NOMO-1 treated with DMSO at 0.1 percent for 48 hours (cell line): ENCODE results near the gene SHC3.

Source experiments
- DNase-seq: peaks from one replicate; lab custom pipeline; 2025; ENCODE audit not compliant: unreplicated experiment; lab: John Stamatoyannopoulos, UW

SHC3 gene

DNA sequence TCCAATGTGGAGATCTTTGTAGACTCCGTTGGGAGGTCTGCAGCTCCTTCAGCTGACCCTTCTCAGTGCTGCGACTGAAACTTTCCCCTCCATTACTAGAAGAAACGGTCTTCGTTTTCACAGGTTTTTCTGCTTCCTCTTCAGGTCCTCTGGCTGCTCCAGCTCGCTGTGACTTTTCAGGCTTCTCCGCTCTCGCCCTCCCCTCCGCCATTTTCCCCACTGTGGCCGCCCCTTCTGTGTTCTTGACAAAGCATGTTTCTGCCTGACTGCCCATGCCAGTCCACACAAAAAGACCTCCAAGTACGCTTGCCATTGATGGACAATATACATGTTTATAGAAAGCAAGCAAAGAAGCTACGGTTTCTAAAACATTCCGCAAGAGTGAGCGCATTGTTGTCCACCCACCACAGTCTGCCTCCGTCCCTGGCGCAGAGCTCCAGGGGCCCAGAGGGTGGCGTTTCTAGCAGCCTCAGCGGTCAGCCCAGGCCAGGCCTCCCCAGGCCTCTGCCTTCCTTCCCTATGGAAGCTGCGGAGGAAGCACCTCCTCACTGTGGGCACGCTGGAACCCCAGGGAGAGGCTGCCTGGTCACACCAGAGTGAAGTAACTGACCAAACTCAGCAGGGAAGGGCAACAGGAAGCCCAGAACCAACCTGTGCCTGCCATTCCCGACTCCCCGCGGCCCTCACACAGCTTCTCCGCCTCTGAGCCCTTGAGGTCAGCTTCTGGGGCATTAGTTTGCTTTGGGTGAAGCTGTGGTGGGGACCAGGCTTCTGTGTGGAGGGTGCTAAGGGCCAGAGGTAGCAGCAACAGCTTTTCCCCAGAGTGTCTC, 207.3 kb downstream of the SHC3 start:
- DNase-seq = no peak

DNA sequence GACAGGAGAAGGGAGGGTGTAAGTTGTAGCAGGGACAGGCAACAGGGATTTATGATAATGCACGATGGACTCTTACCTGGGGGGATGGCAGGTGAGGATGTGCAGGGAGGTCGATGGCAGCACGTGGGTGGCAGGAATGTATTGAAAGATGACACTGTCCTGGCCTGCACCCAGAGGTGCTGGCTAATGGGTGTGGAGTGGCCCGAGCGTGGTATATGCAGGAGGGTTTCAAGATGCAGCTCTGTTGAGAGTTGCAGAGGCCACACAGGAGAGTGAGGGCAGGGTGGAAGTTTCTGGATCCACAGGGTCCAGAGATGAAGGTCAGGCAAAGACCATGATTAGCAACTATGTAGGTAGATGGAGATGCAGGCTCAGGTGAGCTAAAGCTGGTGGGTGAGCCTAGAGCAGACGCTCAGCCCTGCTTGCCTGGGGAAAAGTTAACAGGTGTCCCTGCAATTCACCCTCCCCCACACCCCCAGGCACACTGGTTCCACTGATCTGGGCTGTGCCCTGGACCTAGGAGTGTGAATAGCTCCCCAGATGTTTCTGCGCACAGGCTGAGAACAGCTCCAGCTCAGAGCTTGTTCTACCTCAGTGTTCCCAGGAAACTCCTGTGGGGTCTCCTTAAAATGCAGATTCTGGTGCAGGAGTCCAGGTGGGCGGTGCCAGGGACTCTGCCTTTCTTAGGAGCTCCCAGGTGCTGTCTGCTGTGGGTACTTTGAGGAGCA, 208.8 kb downstream of the SHC3 start:
- DNase-seq = no peak

DNA sequence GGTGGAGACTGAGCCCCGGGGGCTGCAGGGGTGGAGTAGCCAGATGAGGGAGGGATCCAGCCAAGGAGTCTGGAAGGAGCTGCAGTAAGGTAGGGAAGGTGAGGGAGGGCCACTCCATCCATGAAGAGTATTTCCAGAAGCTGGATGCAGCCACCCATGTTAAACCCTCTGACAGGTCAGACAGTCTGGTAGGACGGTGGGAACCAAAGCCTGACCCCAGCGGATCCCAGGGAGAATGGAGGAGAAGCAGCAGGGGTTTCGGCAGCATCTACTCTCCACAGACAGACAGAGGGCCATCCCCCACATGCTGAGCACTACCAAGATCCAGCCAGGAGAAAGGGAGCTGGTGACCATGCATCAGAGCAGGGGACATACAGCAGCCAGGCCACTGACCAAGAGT, 209.8 kb downstream of the SHC3 start:
- no peak for DNase-seq

DNA sequence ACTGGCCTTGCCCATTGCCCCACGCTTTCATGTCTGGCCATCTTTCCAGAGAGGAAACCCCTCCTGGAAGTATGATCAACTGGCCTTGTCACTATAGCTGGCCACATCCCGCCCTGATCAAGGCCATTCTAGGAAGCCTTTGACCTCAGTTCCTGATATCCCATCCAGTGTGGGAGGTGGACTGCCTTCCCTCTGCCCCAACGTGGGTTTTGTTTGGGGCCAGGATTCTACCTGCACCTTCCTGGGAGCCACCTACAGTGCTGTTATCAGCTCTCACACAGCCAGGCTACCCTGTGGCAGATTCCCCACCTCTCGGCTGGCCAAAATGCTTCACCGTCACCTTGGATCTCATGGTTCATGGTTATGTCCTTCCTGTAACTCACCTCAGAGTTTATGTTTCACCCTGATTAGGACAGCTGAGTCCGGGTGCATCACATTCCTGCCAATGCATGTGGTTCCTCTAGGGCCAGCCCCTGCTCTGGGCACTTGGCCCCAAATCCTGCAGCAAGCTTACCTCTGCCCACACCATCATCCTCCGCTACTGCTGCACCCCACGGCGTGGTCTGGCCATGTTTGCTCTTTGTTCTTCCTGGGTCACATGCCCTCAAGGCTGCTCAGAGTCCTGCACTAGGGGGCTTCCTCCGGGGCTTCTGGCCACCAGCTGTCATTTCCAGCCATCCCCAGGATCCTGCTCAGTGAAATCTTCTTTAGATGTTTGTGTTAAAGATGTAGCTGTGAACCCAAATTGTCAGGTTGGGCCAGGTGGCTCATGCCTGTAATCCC, 211.5 kb downstream of the SHC3 start:
- no peak for DNase-seq

DNA sequence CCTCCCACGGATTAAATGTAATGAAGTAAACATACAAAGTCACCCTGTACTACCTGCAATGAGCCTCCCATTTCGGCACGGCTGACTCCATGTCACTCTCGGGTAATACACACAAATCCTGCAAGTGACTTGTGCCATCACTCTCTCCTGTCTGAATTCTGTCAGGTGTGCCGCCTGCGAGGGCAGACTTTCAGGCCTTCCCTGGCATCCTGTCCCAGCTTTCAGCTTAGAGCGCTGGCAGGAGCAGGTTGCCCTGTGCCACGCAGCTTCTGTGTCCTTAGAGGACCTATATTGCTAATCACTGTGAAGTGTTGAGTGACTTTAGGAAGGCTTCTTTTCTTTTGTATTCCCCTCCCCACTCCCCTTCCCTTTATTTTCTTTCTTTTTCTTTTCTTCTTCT, 213.1 kb downstream of the SHC3 start:
- no peak for DNase-seq

DNA sequence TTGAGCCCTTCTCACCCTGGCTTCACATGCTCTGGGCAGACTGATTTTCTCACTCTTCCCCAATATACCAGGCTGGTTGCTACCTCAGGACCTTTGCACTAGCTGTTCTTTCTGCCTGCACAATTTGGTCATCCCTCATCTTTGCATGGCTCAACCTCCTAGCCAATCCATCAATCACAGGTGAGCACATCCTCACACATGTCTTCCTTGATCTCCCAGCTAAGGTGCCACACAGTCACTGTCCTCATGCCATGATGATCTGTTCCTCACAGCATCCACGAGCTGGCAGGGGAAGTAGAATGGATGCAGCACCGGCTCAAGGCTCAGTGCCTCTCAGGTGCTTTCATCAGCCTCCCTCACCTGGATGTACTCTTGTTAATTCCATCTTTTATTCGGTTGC, 218.0 kb downstream of the SHC3 start:
- DNase-seq = no peak

DNA sequence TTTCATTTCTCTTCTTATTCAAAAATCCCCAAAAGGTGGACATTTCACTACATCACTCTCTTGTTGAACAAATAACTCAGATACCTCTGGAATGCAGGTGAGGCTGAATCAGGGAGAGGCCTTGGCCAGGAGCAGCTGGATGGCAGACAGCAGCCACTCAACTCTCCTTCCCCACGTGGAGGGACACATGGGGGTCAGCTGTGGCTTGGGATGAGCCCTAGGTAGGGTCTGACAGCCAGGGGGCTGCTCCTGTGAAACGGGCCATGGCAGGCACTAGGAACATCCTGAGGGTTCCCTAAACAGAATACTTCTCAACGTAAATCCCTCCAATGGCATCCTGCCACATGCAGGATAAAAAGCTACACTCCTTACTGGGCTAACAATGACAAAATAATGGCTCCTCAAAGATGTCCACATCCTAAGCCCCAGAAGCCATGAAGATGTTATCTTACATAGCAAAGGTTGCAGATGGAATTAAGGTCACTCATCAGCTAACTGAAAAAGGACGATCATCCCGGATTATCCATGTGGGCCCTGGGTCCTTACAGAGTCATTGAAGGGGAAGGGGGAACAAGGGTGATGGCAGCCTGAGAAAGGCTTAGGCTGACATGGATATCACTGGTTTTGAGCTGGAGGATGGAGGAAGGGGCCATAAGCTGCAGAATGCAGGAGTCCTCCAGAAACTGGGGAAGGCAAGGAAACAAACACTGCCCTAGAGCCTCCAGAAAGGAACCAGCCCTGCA, 218.7 kb downstream of the SHC3 start:
- DNase-seq = no peak

DNA sequence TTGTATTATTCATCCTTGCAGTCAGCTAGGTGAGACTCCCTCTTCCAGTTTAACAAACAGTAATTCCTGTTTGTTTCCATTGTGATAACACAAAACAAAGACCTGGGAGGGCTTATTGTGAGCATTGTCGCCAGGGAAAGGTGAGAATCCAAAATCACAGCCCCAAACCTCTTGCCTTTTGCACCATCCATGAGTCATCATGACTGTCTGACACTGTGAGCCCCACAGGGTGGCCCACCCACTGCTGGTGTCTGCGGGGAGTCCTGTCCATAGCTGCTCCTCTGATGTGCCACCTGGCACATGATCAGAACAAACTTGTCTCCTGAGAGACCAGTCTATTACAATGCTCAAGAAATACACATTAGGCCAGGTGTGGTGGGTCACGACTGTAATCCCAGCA, 221.1 kb downstream of the SHC3 start:
- DNase-seq = no peak
